ENCODE data around the gene AGO4. TPM values are rescaled to one million over a fixed set of nuclear protein-coding genes. Genes with fewer than 3 reads are reported as not detected.
A peak's percentile ranks its signal among the peaks of the same experiment; 100 is the strongest.
"Not testable (repeated sequence)": the region's sequence is repeated elsewhere in the genome, so short reads cannot be mapped to it uniquely, and the experiment has no call there.

The AGO4 gene
- total RNA-seq, 1 donor from 2014 or later, result 14.4 TPM

DNA sequence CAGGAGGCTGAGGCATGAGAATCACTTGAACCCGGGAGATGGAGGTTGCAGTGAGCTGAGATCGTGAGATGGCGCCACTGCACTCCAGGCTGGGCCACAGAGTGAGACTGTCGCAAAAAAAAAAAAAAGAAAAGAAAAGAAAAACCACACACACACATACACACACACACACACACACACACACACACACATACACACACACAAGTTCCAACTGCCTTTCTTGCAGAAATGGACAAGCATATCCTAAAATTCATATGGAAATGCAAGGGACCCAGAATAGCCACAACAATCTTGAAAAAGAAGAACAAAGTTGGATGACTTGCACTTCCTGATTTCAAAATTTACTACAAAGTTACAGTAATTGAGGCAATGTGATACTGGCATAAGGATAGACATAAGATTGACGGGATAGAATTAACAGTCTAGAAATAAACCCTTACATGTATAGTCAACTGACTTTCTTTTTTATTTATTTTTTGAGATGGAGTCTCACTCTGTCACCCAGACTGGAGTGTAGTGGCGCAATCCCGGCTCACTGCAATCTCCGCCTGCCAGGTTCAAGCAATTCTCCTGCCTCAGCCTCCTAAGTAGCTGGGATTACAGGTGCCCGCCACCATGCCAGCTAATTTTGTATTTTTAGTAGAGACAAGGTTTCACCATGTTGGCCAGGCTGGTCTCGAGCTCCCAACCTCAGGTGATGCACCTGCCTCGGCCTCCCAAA lies 7.5 kb upstream of the AGO4 start:
- CTCF ChIA-PET; ATAC-seq (ENCODE audit: low read depth); H3K4me3 Mint-ChIP-seq; DNase-seq; intact Hi-C loops (cut with micrococcal nuclease); H3K36me3 Mint-ChIP-seq (ENCODE audit: low read depth); H3K27ac Mint-ChIP-seq; H3K27me3 Mint-ChIP-seq; H3K9me3 Mint-ChIP-seq: not testable (repeated sequence)
- peaks cover 44% of the 10 kb centered on the region for H3K4me1 Mint-ChIP-seq
- POLR2A ChIA-PET, result interaction anchor here (0.7 kb wide), 1 partner anchor 9 kb away, joined by 3 read pairs; no protein-coding TSS in a partner anchor

- H3K36me3 Mint-ChIP-seq (ENCODE audit: low read depth), result peaks cover 3% of the 10 kb centered on the region
- POLR2A ChIA-PET, result interaction anchor here (0.6 kb wide), 2 partner anchors 8 to 231 kb away, joined by 3 read pairs; no protein-coding TSS in a partner anchor
- DNase-seq (peak; percentile 34), ATAC-seq (ENCODE audit: low read depth) (peak; percentile 35)
- intact Hi-C loops (cut with micrococcal nuclease), result loop anchor here (5.0 kb wide), 2 partner anchors 74 to 124 kb away; partner anchors contain the start of genes AGO1 and AGO3
- H3K4me3 Mint-ChIP-seq, result peak overlapping the region; percentile 88
- no peaks in the 10 kb centered on the region for H3K27me3 Mint-ChIP-seq
- H3K27ac Mint-ChIP-seq, result peak overlapping the region; percentile 73
- H3K4me1 Mint-ChIP-seq, result peaks cover 38% of the 10 kb centered on the region
- H3K9me3 Mint-ChIP-seq, result no peaks in the 10 kb centered on the region
- no peak for TF ChIP-seq CTCF (IDR thresholded peaks at IDR 0.05)
- CTCF ChIA-PET, result no interaction called here
Observed at GRCh38 chr1:35808450-35809113, 766 bp downstream of the AGO4 start.

DNA sequence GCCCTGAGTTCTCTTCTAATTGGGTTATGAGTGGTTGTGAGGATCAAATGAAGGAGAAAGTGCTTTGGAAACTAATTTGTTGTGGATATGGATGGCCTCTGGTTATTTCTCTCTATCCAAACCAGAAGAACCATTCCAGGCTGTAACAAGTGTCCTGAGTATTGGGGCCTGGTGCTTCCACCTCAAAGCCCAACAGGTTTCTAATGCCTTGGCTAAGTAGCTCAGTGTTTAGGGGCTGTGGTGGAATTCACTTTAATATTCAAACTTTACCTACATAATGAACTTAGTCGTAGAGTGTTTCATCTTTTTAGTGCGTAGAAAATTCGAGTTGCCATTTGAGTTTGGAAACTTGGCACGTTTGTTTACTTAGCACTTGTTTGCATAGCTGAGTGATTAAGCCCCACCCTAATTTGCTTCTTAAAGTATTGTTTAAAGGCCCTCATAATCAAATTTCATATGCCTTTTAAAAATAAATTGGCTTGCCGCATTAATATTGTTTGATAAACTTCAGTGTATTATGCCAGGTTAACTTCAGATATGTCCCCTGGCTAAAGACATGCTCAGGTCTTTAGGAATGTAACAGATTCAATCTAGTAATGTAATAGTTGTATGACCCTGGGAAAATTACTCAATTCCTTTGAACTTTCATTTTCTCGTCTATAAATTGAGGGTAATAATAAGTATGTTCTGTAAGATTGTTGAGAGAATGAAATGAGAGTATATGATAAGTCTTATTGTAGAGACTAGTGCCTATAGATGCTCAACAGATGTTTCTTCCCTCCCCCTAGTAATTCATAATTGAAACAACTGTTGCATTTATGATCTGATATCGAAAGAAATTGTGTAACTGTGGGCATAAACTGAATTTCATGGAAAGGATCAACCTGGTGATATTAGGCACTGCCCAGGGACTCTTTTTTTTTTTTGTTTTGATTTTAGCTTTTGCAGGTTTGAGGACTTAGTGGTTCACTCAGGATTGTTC lies 1.6 kb downstream of the AGO4 start:
- no peak for TF ChIP-seq CTCF (IDR thresholded peaks at IDR 0.05)
- H3K27ac Mint-ChIP-seq, result peak overlapping the region; percentile 73
- ATAC-seq (ENCODE audit: low read depth) (no peak), DNase-seq (no peak)
- ChIA-PET POLR2A (interaction anchor here (0.6 kb wide), 1 partner anchor 9 kb away, joined by 3 read pairs; no protein-coding TSS in a partner anchor), CTCF (no interaction called here)
- H3K27me3 Mint-ChIP-seq, result no peaks in the 10 kb centered on the region
- peaks cover 4% of the 10 kb centered on the region for H3K36me3 Mint-ChIP-seq (ENCODE audit: low read depth)
- peak overlapping the region; percentile 88 for H3K4me3 Mint-ChIP-seq
- no peaks in the 10 kb centered on the region for H3K9me3 Mint-ChIP-seq
- intact Hi-C loops (cut with micrococcal nuclease), result loop anchor here (5.0 kb wide), 2 partner anchors 73 to 123 kb away; partner anchors contain the start of genes AGO1 and AGO3
- H3K4me1 Mint-ChIP-seq, result peaks cover 31% of the 10 kb centered on the region

DNA sequence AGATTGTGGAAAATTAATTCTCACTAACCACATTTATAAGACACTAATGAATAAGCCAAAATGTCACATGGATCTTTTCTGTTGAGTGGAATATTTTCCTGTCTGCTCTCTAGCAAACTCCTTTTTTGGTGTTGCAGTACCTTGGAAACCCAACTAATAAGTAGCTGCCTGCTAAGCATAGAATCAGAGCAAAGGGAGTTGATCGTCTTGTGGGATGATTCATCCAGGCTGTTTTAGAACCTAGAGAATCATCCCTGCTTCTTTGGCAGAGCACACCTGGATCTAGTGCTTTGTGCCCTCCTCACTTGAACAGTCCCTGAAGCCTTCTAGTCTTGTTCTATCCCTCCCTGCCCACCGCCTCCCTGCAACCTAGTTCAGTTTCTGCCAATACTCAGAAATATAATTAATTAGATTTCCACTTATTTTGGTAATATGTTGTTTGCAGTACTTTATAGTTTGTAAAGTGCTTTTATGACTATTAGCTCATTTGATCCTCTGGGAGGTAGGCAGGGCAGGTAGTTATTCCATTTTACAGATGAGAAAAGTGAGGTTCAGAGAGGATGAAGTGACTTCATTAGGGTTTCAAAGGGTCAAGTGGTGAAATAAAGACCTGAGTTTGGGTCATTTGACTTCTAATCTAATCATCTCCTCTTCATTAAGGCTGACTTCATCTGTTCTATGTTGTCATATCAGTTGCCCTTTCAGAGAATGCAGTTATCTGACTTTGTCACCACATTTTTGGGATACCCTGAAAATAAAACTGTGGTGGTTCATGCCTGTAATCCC lies 2.5 kb downstream of the AGO4 start:
- no peak for TF ChIP-seq CTCF (IDR thresholded peaks at IDR 0.05)
- Mint-ChIP-seq H3K27me3 (no peaks in the 10 kb centered on the region), H3K9me3 (no peaks in the 10 kb centered on the region), H3K4me1 (peaks cover 24% of the 10 kb centered on the region), H3K4me3 (peak overlapping the region; percentile 88), H3K36me3 (ENCODE audit: low read depth) (peaks cover 4% of the 10 kb centered on the region), H3K27ac (no peak overlapping the region)
- ChIA-PET CTCF (no interaction called here), POLR2A (no interaction called here)
- no peak for ATAC-seq (ENCODE audit: low read depth)
- DNase-seq, result no peak
- intact Hi-C loops (cut with micrococcal nuclease), result no loop called here

DNA sequence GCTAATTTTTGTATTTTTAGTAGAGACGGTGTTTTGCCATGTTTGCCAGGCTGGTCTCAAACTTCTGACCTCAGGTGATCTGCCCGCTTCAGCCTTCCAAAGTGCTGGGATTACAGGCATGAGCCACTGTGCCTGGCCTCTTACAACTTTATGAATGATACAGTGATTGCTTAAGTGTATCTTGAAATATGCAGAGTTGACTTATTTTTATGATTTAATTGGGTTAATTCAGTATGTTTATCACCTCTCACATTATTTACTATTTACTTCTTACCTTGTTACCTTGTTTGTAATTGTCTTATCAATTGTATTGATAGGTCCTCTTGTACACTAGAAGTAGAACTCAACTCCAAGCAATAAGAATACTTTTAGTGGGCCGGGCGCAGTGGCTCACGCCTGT lies 4.9 kb downstream of the AGO4 start:
- H3K4me3 Mint-ChIP-seq; intact Hi-C loops (cut with micrococcal nuclease); H3K9me3 Mint-ChIP-seq; POLR2A ChIA-PET; CTCF ChIA-PET; H3K27ac Mint-ChIP-seq; H3K27me3 Mint-ChIP-seq; ATAC-seq (ENCODE audit: low read depth); H3K36me3 Mint-ChIP-seq (ENCODE audit: low read depth); DNase-seq: not testable (repeated sequence)
- peaks cover 20% of the 10 kb centered on the region for H3K4me1 Mint-ChIP-seq

All from activated B cell treated with CpG ODN at 0.5 μM for 24 hours (primary cell).